ENCODE data around the gene ENPP1.

Gene ENPP1

DNA sequence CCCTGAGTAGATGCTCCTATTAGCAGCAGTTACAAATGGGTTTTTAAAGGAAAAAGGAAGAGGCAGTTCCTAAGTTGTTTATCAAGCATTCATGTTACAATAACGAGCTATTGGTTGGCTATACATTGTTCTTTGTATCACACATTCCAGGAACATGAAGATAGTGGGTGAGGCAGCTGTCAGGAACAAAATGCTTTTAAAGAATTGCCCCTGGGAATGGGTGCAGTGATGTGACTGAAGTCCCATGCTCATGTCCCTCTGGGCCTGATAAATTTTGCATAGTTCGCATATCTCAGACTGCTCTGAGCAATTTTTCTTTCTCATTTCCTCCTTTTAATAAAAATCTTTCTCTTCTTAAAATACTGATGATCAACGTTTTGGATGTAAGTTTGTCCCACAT is 3.7 kb downstream of the ENPP1 start:
- Histone ChIP-seq H3K27me3 (ENCODE audit: insufficient read depth, low read length) (no peaks in the 10 kb centered on the region), H3F3A (ENCODE audit: insufficient read depth, low read length) (no peaks in the 10 kb centered on the region), H3K27ac (ENCODE audit: low read depth, low read length, poor library complexity, severe bottlenecking) (no peak overlapping the region), H4K20me1 (ENCODE audit: insufficient read depth, low read length) (no peaks in the 10 kb centered on the region), H3K4me2 (ENCODE audit: low read length) (no peak overlapping the region), H3K9me3 (ENCODE audit: low read length) (no peaks in the 10 kb centered on the region), H3K4me1 (ENCODE audit: insufficient read depth, low read length, severe bottlenecking) (peaks cover 11% of the 10 kb centered on the region), H3K36me3 (ENCODE audit: insufficient read depth, low read length) (no peaks in the 10 kb centered on the region), H2AFZ (ENCODE audit: low read length) (no peak overlapping the region), H3K4me3 (ENCODE audit: low read depth, low read length, poor library complexity, severe bottlenecking) (no peak overlapping the region), H3K79me2 (ENCODE audit: insufficient read depth, low read length) (no peaks in the 10 kb centered on the region), H3K9ac (ENCODE audit: low read length) (no peak overlapping the region), H3K9me2 (ENCODE audit: low read depth, low read length) (no peaks in the 10 kb centered on the region)
- TF ChIP-seq, protein P1, sequence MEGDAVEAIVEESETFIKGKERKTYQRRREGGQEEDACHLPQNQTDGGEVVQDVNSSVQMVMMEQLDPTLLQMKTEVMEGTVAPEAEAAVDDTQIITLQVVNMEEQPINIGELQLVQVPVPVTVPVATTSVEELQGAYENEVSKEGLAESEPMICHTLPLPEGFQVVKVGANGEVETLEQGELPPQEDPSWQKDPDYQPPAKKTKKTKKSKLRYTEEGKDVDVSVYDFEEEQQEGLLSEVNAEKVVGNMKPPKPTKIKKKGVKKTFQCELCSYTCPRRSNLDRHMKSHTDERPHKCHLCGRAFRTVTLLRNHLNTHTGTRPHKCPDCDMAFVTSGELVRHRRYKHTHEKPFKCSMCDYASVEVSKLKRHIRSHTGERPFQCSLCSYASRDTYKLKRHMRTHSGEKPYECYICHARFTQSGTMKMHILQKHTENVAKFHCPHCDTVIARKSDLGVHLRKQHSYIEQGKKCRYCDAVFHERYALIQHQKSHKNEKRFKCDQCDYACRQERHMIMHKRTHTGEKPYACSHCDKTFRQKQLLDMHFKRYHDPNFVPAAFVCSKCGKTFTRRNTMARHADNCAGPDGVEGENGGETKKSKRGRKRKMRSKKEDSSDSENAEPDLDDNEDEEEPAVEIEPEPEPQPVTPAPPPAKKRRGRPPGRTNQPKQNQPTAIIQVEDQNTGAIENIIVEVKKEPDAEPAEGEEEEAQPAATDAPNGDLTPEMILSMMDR (IDR thresholded peaks at IDR 0.05; ENCODE audit: low read length), result no peak
- TF ChIP-seq EZH2 (IDR thresholded peaks at IDR 0.05; ENCODE audit: borderline replicate concordance, low read length), result no peak

DNA sequence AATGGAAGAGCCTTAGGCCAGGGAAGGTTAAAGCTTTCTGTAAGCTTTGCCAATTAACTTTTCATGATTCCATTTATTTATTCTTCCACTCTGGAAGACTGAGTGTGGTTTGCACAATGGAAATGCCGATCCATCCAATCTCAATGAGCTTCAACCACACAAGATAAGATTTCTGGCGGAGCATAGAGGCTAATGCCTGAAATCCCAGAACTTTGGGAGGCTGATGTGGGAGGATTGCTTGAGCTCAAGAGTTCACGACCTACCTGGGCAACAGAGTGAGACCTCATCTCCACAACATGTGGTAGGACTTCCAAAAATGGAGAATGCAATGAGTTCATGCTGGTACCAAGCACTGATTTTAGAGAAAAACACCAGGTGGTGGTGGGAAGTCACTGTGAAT is 6.2 kb downstream of the ENPP1 start:
- no peaks in the 10 kb centered on the region for H3F3A ChIP-seq (ENCODE audit: insufficient read depth, low read length)
- no peaks in the 10 kb centered on the region for H3K79me2 ChIP-seq (ENCODE audit: insufficient read depth, low read length)

DNA sequence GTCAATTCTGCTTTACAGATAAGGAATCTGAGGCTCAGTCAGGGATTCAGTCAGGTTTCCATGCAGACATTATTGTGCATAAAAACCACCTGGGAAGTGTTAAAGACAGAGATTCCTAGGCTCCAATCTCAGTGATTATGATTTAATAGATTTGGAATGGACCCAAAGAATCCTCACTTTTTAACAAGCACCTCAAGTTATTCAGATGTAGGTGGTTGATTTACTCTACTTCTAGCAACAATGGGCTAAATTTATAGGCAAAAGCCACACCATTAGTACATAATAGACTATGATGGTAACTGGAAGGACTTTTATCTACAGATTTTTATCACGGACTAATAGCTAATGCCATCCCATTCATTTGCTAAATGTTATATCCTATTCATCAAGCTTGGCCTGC is 9.0 kb downstream of the ENPP1 start:
- H3K79me2 ChIP-seq (ENCODE audit: insufficient read depth, low read length), result no peaks in the 10 kb centered on the region

More for the DNA sequence above, 6.2 kb downstream of the ENPP1 start:
- TF ChIP-seq, protein P1 (IDR thresholded peaks at IDR 0.05; ENCODE audit: low read length), result no peak
- TF ChIP-seq EZH2 (IDR thresholded peaks at IDR 0.05; ENCODE audit: borderline replicate concordance, low read length), result no peak
- H4K20me1 ChIP-seq (ENCODE audit: insufficient read depth, low read length), result no peaks in the 10 kb centered on the region
- H3K9me2 ChIP-seq (ENCODE audit: low read depth, low read length), result no peaks in the 10 kb centered on the region
- no peak overlapping the region for H2AFZ ChIP-seq (ENCODE audit: low read length)
- H3K9me3 ChIP-seq (ENCODE audit: low read length), result no peaks in the 10 kb centered on the region
- H3K4me3 ChIP-seq (ENCODE audit: low read depth, low read length, poor library complexity, severe bottlenecking), result no peak overlapping the region
- H3K36me3 ChIP-seq (ENCODE audit: insufficient read depth, low read length), result no peaks in the 10 kb centered on the region
- no peak overlapping the region for H3K27ac ChIP-seq (ENCODE audit: low read depth, low read length, poor library complexity, severe bottlenecking)
- no peak overlapping the region for H3K4me2 ChIP-seq (ENCODE audit: low read length)
- H3K4me1 ChIP-seq (ENCODE audit: insufficient read depth, low read length, severe bottlenecking), result no peaks in the 10 kb centered on the region
- no peak overlapping the region for H3K9ac ChIP-seq (ENCODE audit: low read length)
- no peaks in the 10 kb centered on the region for H3K27me3 ChIP-seq (ENCODE audit: insufficient read depth, low read length)

More for the DNA sequence above, 9.0 kb downstream of the ENPP1 start:
- Histone ChIP-seq H3K27me3 (ENCODE audit: insufficient read depth, low read length) (no peaks in the 10 kb centered on the region), H3K4me2 (ENCODE audit: low read length) (no peak overlapping the region), H3K4me3 (ENCODE audit: low read depth, low read length, poor library complexity, severe bottlenecking) (no peak overlapping the region), H3K27ac (ENCODE audit: low read depth, low read length, poor library complexity, severe bottlenecking) (no peak overlapping the region), H3K4me1 (ENCODE audit: insufficient read depth, low read length, severe bottlenecking) (no peaks in the 10 kb centered on the region), H3K9me3 (ENCODE audit: low read length) (no peaks in the 10 kb centered on the region), H3K9me2 (ENCODE audit: low read depth, low read length) (no peaks in the 10 kb centered on the region), H3K36me3 (ENCODE audit: insufficient read depth, low read length) (no peaks in the 10 kb centered on the region), H4K20me1 (ENCODE audit: insufficient read depth, low read length) (no peaks in the 10 kb centered on the region), H2AFZ (ENCODE audit: low read length) (no peak overlapping the region), H3F3A (ENCODE audit: insufficient read depth, low read length) (no peaks in the 10 kb centered on the region), H3K9ac (ENCODE audit: low read length) (no peak overlapping the region)
- TF ChIP-seq, protein P1 (IDR thresholded peaks at IDR 0.05; ENCODE audit: low read length), result no peak
- no peak for TF ChIP-seq EZH2 (IDR thresholded peaks at IDR 0.05; ENCODE audit: borderline replicate concordance, low read length)

Data from OCI-LY1 (cell line).